ENCODE measurements around the gene ILDR1. TPM values are rescaled to one million over a fixed set of nuclear protein-coding genes. Genes with fewer than 3 reads are reported as not detected.

ILDR1 gene
- total and polyA plus RNA-seq, 4 donors: 3.3 to 8.9 (median 4.2) TPM

GRCh38 chr3:121974601-121975111 is 47.4 kb downstream of the ILDR1 start:
- no peak overlapping the region for H3K4me3 ChIP-seq
- DNase-seq (no peak), ATAC-seq (ENCODE audit: insufficient read depth, low FRiP score) (no peak)
- no peaks in the 10 kb centered on the region for H3K36me3 ChIP-seq (ENCODE audit: control insufficient read depth in 4 of 4, insufficient read depth in 4 of 4, low read length in 4 of 4)
- no peak overlapping the region for H3K27ac ChIP-seq (ENCODE audit: low read depth in 1 of 2, low read length in 1 of 2)
- no peak for TF ChIP-seq CTCF (IDR thresholded peaks at IDR 0.05; ENCODE audit: control extremely low read depth, extremely low read depth)
- 97% methylated on average over 2 of the region's 2 CpGs for WGBS, 2 donors
- no peaks in the 10 kb centered on the region for H3K27me3 ChIP-seq (ENCODE audit: control insufficient read depth in 3 of 3, insufficient read depth in 3 of 3, low read length in 2 of 3)
- no peak overlapping the region for H3K9ac ChIP-seq (ENCODE audit: insufficient read depth in 1 of 2, low read length in 2 of 2)
- peaks cover 0 to 3% (median 0%) of the 10 kb centered on the region in 4 donors for H3K9me3 ChIP-seq (ENCODE audit: control insufficient read depth in 4 of 4, insufficient read depth in 3 of 4, low read length in 3 of 4)
- no peaks in the 10 kb centered on the region for H3K4me1 ChIP-seq (ENCODE audit: control insufficient read depth in 5 of 5, insufficient read depth in 5 of 5, low read length in 5 of 5)

- no peaks in the 10 kb centered on the region for H3K27me3 ChIP-seq (ENCODE audit: control insufficient read depth in 3 of 3, insufficient read depth in 3 of 3, low read length in 2 of 3)
- H3K4me1 ChIP-seq (ENCODE audit: control insufficient read depth in 5 of 5, insufficient read depth in 5 of 5, low read length in 5 of 5): no peaks in the 10 kb centered on the region
- no peaks in the 10 kb centered on the region for H3K9me3 ChIP-seq (ENCODE audit: control insufficient read depth in 4 of 4, insufficient read depth in 3 of 4, low read length in 3 of 4)
- no peak overlapping the region for H3K4me3 ChIP-seq
- no peak for DNase-seq
- WGBS, 2 donors: 57 to 74% methylated on average over 1 of the region's 1 CpG
- ATAC-seq (ENCODE audit: insufficient read depth, low FRiP score): no peak
- no peak for TF ChIP-seq CTCF (IDR thresholded peaks at IDR 0.05; ENCODE audit: control extremely low read depth, extremely low read depth)
- H3K9ac ChIP-seq (ENCODE audit: insufficient read depth in 1 of 2, low read length in 2 of 2): no peak overlapping the region
- H3K27ac ChIP-seq (ENCODE audit: low read depth in 1 of 2, low read length in 1 of 2): no peak overlapping the region
- no peaks in the 10 kb centered on the region for H3K36me3 ChIP-seq (ENCODE audit: control insufficient read depth in 4 of 4, insufficient read depth in 4 of 4, low read length in 4 of 4)
Observed at GRCh38 chr3:121970047-121970446, 52.0 kb downstream of the ILDR1 start.

GRCh38 chr3:121969631-121970030 is 52.4 kb downstream of the ILDR1 start:
- DNase-seq: no peak
- no peak for TF ChIP-seq CTCF (IDR thresholded peaks at IDR 0.05; ENCODE audit: control extremely low read depth, extremely low read depth)
- Histone ChIP-seq H3K27ac (ENCODE audit: low read depth in 1 of 2, low read length in 1 of 2) (no peak overlapping the region), H3K36me3 (ENCODE audit: control insufficient read depth in 4 of 4, insufficient read depth in 4 of 4, low read length in 4 of 4) (no peaks in the 10 kb centered on the region), H3K27me3 (ENCODE audit: control insufficient read depth in 3 of 3, insufficient read depth in 3 of 3, low read length in 2 of 3) (no peaks in the 10 kb centered on the region), H3K4me1 (ENCODE audit: control insufficient read depth in 5 of 5, insufficient read depth in 5 of 5, low read length in 5 of 5) (no peaks in the 10 kb centered on the region), H3K9ac (ENCODE audit: insufficient read depth in 1 of 2, low read length in 2 of 2) (no peak overlapping the region), H3K4me3 (no peak overlapping the region), H3K9me3 (ENCODE audit: control insufficient read depth in 4 of 4, insufficient read depth in 3 of 4, low read length in 3 of 4) (no peaks in the 10 kb centered on the region)
- WGBS, 2 donors: 83 to 91% methylated on average over 2 of the region's 2 CpGs
- no peak for ATAC-seq (ENCODE audit: insufficient read depth, low FRiP score)

- Histone ChIP-seq H3K9ac (ENCODE audit: insufficient read depth in 1 of 2, low read length in 2 of 2) (no peak overlapping the region), H3K27ac (ENCODE audit: low read depth in 1 of 2, low read length in 1 of 2) (no peak overlapping the region), H3K4me3 (no peak overlapping the region), H3K27me3 (ENCODE audit: control insufficient read depth in 3 of 3, insufficient read depth in 3 of 3, low read length in 2 of 3) (no peaks in the 10 kb centered on the region), H3K9me3 (ENCODE audit: control insufficient read depth in 4 of 4, insufficient read depth in 3 of 4, low read length in 3 of 4) (peaks cover 0 to 7% (median 0%) of the 10 kb centered on the region in 4 donors), H3K36me3 (ENCODE audit: control insufficient read depth in 4 of 4, insufficient read depth in 4 of 4, low read length in 4 of 4) (no peaks in the 10 kb centered on the region), H3K4me1 (ENCODE audit: control insufficient read depth in 5 of 5, insufficient read depth in 5 of 5, low read length in 5 of 5) (no peaks in the 10 kb centered on the region)
- TF ChIP-seq CTCF (IDR thresholded peaks at IDR 0.05; ENCODE audit: control extremely low read depth, extremely low read depth): no peak
- no peak for ATAC-seq (ENCODE audit: insufficient read depth, low FRiP score)
- WGBS, 2 donors: 83 to 85% methylated on average over 1 of the region's 1 CpG
- DNase-seq: no peak
Observed at GRCh38 chr3:121963608-121964007, 58.4 kb downstream of the ILDR1 start.

All from lung (tissue), 12 donors.